ENCODE results near the gene B4GALNT1.

DNA sequence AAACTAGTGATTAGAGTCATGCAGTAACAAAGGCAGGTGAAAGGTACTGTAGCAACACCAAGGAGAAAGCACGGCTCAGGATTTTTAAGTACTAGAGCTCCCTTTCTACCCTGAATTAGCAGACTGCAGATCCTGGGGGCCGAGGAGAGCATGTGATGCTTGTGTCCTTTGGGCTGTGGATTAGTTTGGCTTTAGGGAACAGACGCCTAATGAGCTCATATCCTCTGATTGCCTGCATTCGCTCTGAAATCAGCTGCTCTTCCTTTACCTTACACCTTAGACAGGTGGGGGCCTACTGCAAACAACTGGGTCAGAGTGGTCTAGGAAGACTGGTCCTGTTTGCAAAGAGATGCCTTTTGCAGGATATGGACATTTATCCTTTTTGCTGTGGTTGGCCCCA, 39.8 kb downstream of the B4GALNT1 start:
- no peak for TF ChIP-seq CTCF (conservative IDR thresholded peaks at IDR 0.05 in 1 of 2, IDR thresholded peaks at IDR 0.05 in 1 of 2; ENCODE audit: low read depth in 1 of 2, low read length in 2 of 2)
- no peak for TF ChIP-seq EZH2 (IDR thresholded peaks at IDR 0.05; ENCODE audit: low read length, missing control alignments)

All from fibroblast of lung (primary cell).